Endothelial cell (in vitro differentiated cells): ENCODE measurements around the gene PEBP1. TPM values are rescaled to one million over a fixed set of nuclear protein-coding genes. Genes with fewer than 3 reads are reported as not detected.

Experiments
- DNase-seq: peaks from one replicate; pipeline ENCODE4 v3.0.0; 2021; ENCODE audit warnings: low spot score
- H3K27ac Mint-ChIP-seq: one replicate; pipeline ENCODE4 v1.8.0; 2021; ENCODE audit warnings: mixed read lengths, inconsistent platforms; ENCODE audit not compliant: unreplicated experiment
- H3K27me3 Mint-ChIP-seq: one replicate; pipeline ENCODE4 v1.8.0; 2021; ENCODE audit warnings: mild to moderate bottlenecking, moderate library complexity, mixed read lengths, inconsistent platforms; ENCODE audit not compliant: unreplicated experiment
- H3K36me3 Mint-ChIP-seq: one replicate; pipeline ENCODE4 v1.8.0; 2021; ENCODE audit warnings: mild to moderate bottlenecking, low read depth, mixed read lengths, inconsistent platforms; ENCODE audit not compliant: unreplicated experiment
- H3K4me1 Mint-ChIP-seq: one replicate; pipeline ENCODE4 v1.8.0; 2021; ENCODE audit warnings: mild to moderate bottlenecking, mixed read lengths, inconsistent platforms; ENCODE audit not compliant: unreplicated experiment
- H3K4me3 Mint-ChIP-seq: one replicate; pipeline ENCODE4 v1.8.0; 2021; ENCODE audit warnings: mild to moderate bottlenecking, mixed read lengths, inconsistent platforms; ENCODE audit not compliant: unreplicated experiment
- H3K9me3 Mint-ChIP-seq: one replicate; pipeline ENCODE4 v1.8.0; 2021; ENCODE audit warnings: mixed read lengths, inconsistent platforms; ENCODE audit not compliant: unreplicated experiment
- CTCF ChIP-seq: fragments of 200-600 bp; sonication (generic); IDR thresholded peaks from one replicate; pipeline ENCODE4 v1.5.0; 2021; ENCODE audit warnings: antibody characterized with exemption; ENCODE audit not compliant: unreplicated experiment
- total RNA-seq: library from RNA; stranded (reverse); fragmentation: NEBNext Ultra II Directional; extraction: Animal tissue kit (Norgen Biotek cat#: 25700); gene quantifications from one replicate; pipeline ENCODE4 v1.2.1, GENCODE V29; 2021; ENCODE audit not compliant: unreplicated experiment

Gene PEBP1
- total RNA-seq, 1 donor from 2014 or later: 138 TPM

GRCh38 chr12:118103601-118104382 lies 32.1 kb upstream of the PEBP1 start, which contains the start of gene VSIG10:
TSS of gene VSIG10 (minus strand) at chr12:118104011. CDS start at chr12:118103671, 340 bp downstream.
- Mint-ChIP-seq H3K9me3 (no peaks in the 10 kb centered on the region), H3K36me3 (peaks cover 5% of the 10 kb centered on the region)

GRCh38 chr12:118107011-118107410 lies 28.9 kb upstream of the PEBP1 start:
- TF ChIP-seq CTCF: no peak
- H3K36me3 Mint-ChIP-seq: no peaks in the 10 kb centered on the region
- no peaks in the 10 kb centered on the region for H3K9me3 Mint-ChIP-seq
- peaks cover 10% of the 10 kb centered on the region for H3K4me1 Mint-ChIP-seq
- no peak overlapping the region for H3K27ac Mint-ChIP-seq
- H3K4me3 Mint-ChIP-seq: no peak overlapping the region
- no peak for DNase-seq
- H3K27me3 Mint-ChIP-seq: peaks cover 6% of the 10 kb centered on the region

More at GRCh38 chr12:118103601-118104382, 32.1 kb upstream of the PEBP1 start, which contains the start of gene VSIG10:
- peak; percentile 78 for DNase-seq
- H3K27me3 Mint-ChIP-seq: peaks cover 6% of the 10 kb centered on the region
- no peak for TF ChIP-seq CTCF
- H3K27ac Mint-ChIP-seq: peak within 1 kb of the TSS; percentile 96
- H3K4me1 Mint-ChIP-seq: peaks cover 10% of the 10 kb centered on the region
- H3K4me3 Mint-ChIP-seq: peak within 1 kb of the TSS; percentile 99

GRCh38 chr12:118107694-118108093 lies 28.2 kb upstream of the PEBP1 start:
- Mint-ChIP-seq H3K36me3 (no peaks in the 10 kb centered on the region), H3K9me3 (no peaks in the 10 kb centered on the region), H3K4me1 (peaks cover 7% of the 10 kb centered on the region), H3K27me3 (peaks cover 6% of the 10 kb centered on the region), H3K27ac (no peak overlapping the region), H3K4me3 (no peak overlapping the region)
- no peak for TF ChIP-seq CTCF
- DNase-seq: no peak

- TF ChIP-seq CTCF: no peak
- H3K27me3 Mint-ChIP-seq: peaks cover 3% of the 10 kb centered on the region
- H3K9me3 Mint-ChIP-seq: no peaks in the 10 kb centered on the region
- no peaks in the 10 kb centered on the region for H3K36me3 Mint-ChIP-seq
- H3K4me1 Mint-ChIP-seq: peaks cover 4% of the 10 kb centered on the region
- H3K4me3 Mint-ChIP-seq: no peak overlapping the region
- DNase-seq: no peak
- H3K27ac Mint-ChIP-seq: no peak overlapping the region
These were observed 26.8 kb upstream of the PEBP1 start for GRCh38 chr12:118109088-118109487.

- Mint-ChIP-seq H3K36me3 (peaks cover 10% of the 10 kb centered on the region), H3K27ac (peak overlapping the region; percentile 65), H3K9me3 (no peaks in the 10 kb centered on the region), H3K27me3 (peaks cover 10% of the 10 kb centered on the region), H3K4me1 (peaks cover 11% of the 10 kb centered on the region), H3K4me3 (no peak overlapping the region)
- TF ChIP-seq CTCF: no peak
- DNase-seq: no peak
These were observed 16.5 kb upstream of the PEBP1 start for GRCh38 chr12:118119449-118119879.
